NCI-H526 treated with DMSO at 0.1 percent for 48 hours (cell line): ENCODE measurements around the gene CCDC54.
"Not testable (repeated sequence)": the region's sequence is repeated elsewhere in the genome, so short reads cannot be mapped to it uniquely, and the experiment has no call there.

Experiments used
- DNase-seq: peaks from one replicate; lab custom pipeline; 2025; lab: John Stamatoyannopoulos, UW

The CCDC54 gene

GRCh38 chr3:107377151-107377550 lies at the start of gene CCDC54:
TSS of gene CCDC54 (plus strand) at chr3:107377439. CDS start at chr3:107377588, 149 bp downstream.
- no peak for DNase-seq

- no peak for DNase-seq
Measured at GRCh38 chr3:107328069-107328468, 49.2 kb upstream of the CCDC54 start.

GRCh38 chr3:107329088-107329487 lies 48.2 kb upstream of the CCDC54 start:
- DNase-seq = no peak

- not testable (repeated sequence) for DNase-seq
Measured at GRCh38 chr3:107339690-107340089, 37.5 kb upstream of the CCDC54 start.

- no peak for DNase-seq
Measured at GRCh38 chr3:107344722-107345121, 32.5 kb upstream of the CCDC54 start.

GRCh38 chr3:107345822-107346405 lies 31.3 kb upstream of the CCDC54 start:
- no peak for DNase-seq

- no peak for DNase-seq
Measured at GRCh38 chr3:107346564-107346963, 30.7 kb upstream of the CCDC54 start.

GRCh38 chr3:107347751-107348150 lies 29.5 kb upstream of the CCDC54 start:
- DNase-seq = no peak

- DNase-seq = no peak
Measured at GRCh38 chr3:107356706-107357105, 20.5 kb upstream of the CCDC54 start.

GRCh38 chr3:107361633-107362032 lies 15.6 kb upstream of the CCDC54 start:
- DNase-seq = no peak

GRCh38 chr3:107365051-107365450 lies 12.2 kb upstream of the CCDC54 start:
- DNase-seq = no peak

GRCh38 chr3:107366766-107367165 lies 10.5 kb upstream of the CCDC54 start:
- no peak for DNase-seq

- no peak for DNase-seq
Measured at GRCh38 chr3:107367353-107367752, 9.9 kb upstream of the CCDC54 start.

GRCh38 chr3:107368654-107369398 lies 8.4 kb upstream of the CCDC54 start:
- no peak for DNase-seq

GRCh38 chr3:107369791-107370190 lies 7.4 kb upstream of the CCDC54 start:
- DNase-seq = no peak

- DNase-seq = no peak
Measured at GRCh38 chr3:107370907-107371306, 6.3 kb upstream of the CCDC54 start.

GRCh38 chr3:107372506-107372905 lies 4.7 kb upstream of the CCDC54 start:
- no peak for DNase-seq

- DNase-seq = no peak
Measured at GRCh38 chr3:107373896-107374295, 3.3 kb upstream of the CCDC54 start.

GRCh38 chr3:107375682-107376081 lies 1.6 kb upstream of the CCDC54 start:
- no peak for DNase-seq

- no peak for DNase-seq
Measured at GRCh38 chr3:107382631-107383030, 5.4 kb downstream of the CCDC54 start.

- no peak for DNase-seq
Measured at GRCh38 chr3:107384428-107384827, 7.2 kb downstream of the CCDC54 start.

- DNase-seq = no peak
Measured at GRCh38 chr3:107384907-107385306, 7.7 kb downstream of the CCDC54 start.

GRCh38 chr3:107387555-107387954 lies 10.3 kb downstream of the CCDC54 start:
- no peak for DNase-seq
